OCI-LY1 (cell line): ENCODE results near the gene SEPHS2.
"Not testable (repeated sequence)": the region's sequence is repeated elsewhere in the genome, so short reads cannot be mapped to it uniquely, and the experiment has no call there.

Source experiments
- H2AFZ ChIP-seq: fragments of 200-600 bp; sonication (generic), shearing (Covaris generic); 2 replicates; pipeline ENCODE4 v1.6.0; 2014; ENCODE audit warnings: antibody characterized with exemption, mild to moderate bottlenecking, low read length
- H3F3A ChIP-seq: fragments of 200-600 bp; sonication (generic), shearing (Covaris generic); 2 replicates; pipeline ENCODE4 v1.6.0; 2014; ENCODE audit warnings: mild to moderate bottlenecking, antibody characterized with exemption, low read length, moderate library complexity; ENCODE audit not compliant: insufficient read depth
- H3K27ac ChIP-seq: fragments of 200-600 bp; sonication (generic); 2 replicates; pipeline ENCODE4 v1.5.1; 2014; ENCODE audit warnings: low read length, mixed run types, mild to moderate bottlenecking, low read depth; ENCODE audit not compliant: poor library complexity, severe bottlenecking
- H3K27me3 ChIP-seq: fragments of 200-600 bp; sonication (generic); 2 replicates; pipeline ENCODE4 v1.6.0; 2014; ENCODE audit warnings: antibody characterized with exemption, mild to moderate bottlenecking, low read length, moderate library complexity; ENCODE audit not compliant: insufficient read depth
- H3K36me3 ChIP-seq: fragments of 200-600 bp; sonication (generic); 2 replicates; pipeline ENCODE4 v1.6.1; 2014; ENCODE audit warnings: mild to moderate bottlenecking, antibody characterized with exemption, low read length, moderate library complexity, mixed read lengths; ENCODE audit not compliant: insufficient read depth
- H3K4me1 ChIP-seq: fragments of 200-600 bp; sonication (generic); 2 replicates; pipeline ENCODE4 v1.5.1; 2014; ENCODE audit warnings: mild to moderate bottlenecking, low read length, moderate library complexity; ENCODE audit not compliant: insufficient read depth, severe bottlenecking
- H3K4me2 ChIP-seq: fragments of 200-600 bp; sonication (generic), shearing (Covaris generic); 2 replicates; pipeline ENCODE4 v1.6.1; 2014; ENCODE audit warnings: low read length
- H3K4me3 ChIP-seq: fragments of 200-600 bp; sonication (generic); 2 replicates; pipeline ENCODE4 v1.5.1; 2014; ENCODE audit warnings: low read length, low read depth, mild to moderate bottlenecking, mixed read lengths; ENCODE audit not compliant: poor library complexity, severe bottlenecking
- H3K79me2 ChIP-seq: fragments of 200-600 bp; shearing (Covaris generic); 2 replicates; pipeline ENCODE4 v1.6.1; 2016; ENCODE audit warnings: mixed run types, low read length, mixed read lengths; ENCODE audit not compliant: insufficient read depth
- H3K9ac ChIP-seq: fragments of 200-600 bp; sonication (generic), shearing (Covaris generic); 2 replicates; pipeline ENCODE4 v1.6.1; 2014; ENCODE audit warnings: mild to moderate bottlenecking, low read length, mixed read lengths
- H3K9me2 ChIP-seq: fragments of 200-600 bp; sonication (generic), shearing (Covaris generic); 2 replicates; pipeline ENCODE4 v1.6.1; 2014; ENCODE audit warnings: low read depth, mild to moderate bottlenecking, low read length, mixed read lengths
- H3K9me3 ChIP-seq: fragments of 200-600 bp; shearing (Covaris generic); 2 replicates; pipeline ENCODE4 v1.6.1; 2014; ENCODE audit warnings: low read length, mixed read lengths
- H4K20me1 ChIP-seq: fragments of 200-600 bp; sonication (generic), shearing (Covaris generic); 2 replicates; pipeline ENCODE4 v1.6.0; 2016; ENCODE audit warnings: mild to moderate bottlenecking, low read length; ENCODE audit not compliant: insufficient read depth
- EZH2 ChIP-seq: fragments of 200-600 bp; sonication (generic), shearing (Covaris generic); IDR thresholded peaks from 2 replicates; pipeline ENCODE4 v1.8.0; 2017; ENCODE audit warnings: borderline replicate concordance, mixed run types, mild to moderate bottlenecking, antibody characterized with exemption, low read length, moderate library complexity, mixed read lengths
- TF ChIP-seq, protein P1 (sequence below): fragments of 200-600 bp; sonication (generic), shearing (Covaris generic); IDR thresholded peaks from 2 replicates; pipeline ENCODE4 v1.5.1; 2017; ENCODE audit warnings: mild to moderate bottlenecking, antibody characterized with exemption, low read length, moderate library complexity, mixed read lengths

SEPHS2 gene

DNA sequence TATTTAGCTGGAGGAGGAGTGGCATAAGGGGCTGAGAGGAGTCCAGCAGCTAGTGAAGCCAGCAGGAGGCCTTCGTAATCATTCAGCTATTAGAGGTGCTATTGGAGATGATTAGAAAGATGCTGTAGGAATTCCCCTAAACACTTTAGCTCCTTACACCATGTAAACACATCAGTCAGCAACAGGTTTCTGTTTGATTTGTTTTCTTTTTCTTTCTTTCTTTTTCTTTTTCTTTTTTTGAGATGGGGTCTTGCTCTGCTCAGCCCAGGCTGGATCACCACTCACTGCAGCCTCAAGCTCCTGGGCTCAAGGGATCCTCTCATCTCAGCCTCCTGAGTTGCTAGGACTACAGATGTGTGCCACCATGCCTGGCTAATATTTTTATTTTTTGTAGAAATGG is 10.6 kb upstream of the SEPHS2 start:
- Histone ChIP-seq H3F3A (0 out of 2 replicates have a peak, but pooled peaks cover 3% of the 10 kb centered on the region), H3K27me3 (no peaks in the 10 kb centered on the region), H3K4me1 (peaks cover 88% of the 10 kb centered on the region), H3K9ac (no peak overlapping the region), H3K4me2 (no peak overlapping the region), H3K27ac (peak overlapping the region; percentile 98), H3K36me3 (no peaks in the 10 kb centered on the region), H4K20me1 (no peaks in the 10 kb centered on the region), H2AFZ (no peak overlapping the region), H3K9me3 (no peaks in the 10 kb centered on the region), H3K9me2 (no peaks in the 10 kb centered on the region), H3K4me3 (no peak overlapping the region), H3K79me2 (no peaks in the 10 kb centered on the region)
- TF ChIP-seq, protein P1, sequence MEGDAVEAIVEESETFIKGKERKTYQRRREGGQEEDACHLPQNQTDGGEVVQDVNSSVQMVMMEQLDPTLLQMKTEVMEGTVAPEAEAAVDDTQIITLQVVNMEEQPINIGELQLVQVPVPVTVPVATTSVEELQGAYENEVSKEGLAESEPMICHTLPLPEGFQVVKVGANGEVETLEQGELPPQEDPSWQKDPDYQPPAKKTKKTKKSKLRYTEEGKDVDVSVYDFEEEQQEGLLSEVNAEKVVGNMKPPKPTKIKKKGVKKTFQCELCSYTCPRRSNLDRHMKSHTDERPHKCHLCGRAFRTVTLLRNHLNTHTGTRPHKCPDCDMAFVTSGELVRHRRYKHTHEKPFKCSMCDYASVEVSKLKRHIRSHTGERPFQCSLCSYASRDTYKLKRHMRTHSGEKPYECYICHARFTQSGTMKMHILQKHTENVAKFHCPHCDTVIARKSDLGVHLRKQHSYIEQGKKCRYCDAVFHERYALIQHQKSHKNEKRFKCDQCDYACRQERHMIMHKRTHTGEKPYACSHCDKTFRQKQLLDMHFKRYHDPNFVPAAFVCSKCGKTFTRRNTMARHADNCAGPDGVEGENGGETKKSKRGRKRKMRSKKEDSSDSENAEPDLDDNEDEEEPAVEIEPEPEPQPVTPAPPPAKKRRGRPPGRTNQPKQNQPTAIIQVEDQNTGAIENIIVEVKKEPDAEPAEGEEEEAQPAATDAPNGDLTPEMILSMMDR: no peak
- no peak for TF ChIP-seq EZH2

DNA sequence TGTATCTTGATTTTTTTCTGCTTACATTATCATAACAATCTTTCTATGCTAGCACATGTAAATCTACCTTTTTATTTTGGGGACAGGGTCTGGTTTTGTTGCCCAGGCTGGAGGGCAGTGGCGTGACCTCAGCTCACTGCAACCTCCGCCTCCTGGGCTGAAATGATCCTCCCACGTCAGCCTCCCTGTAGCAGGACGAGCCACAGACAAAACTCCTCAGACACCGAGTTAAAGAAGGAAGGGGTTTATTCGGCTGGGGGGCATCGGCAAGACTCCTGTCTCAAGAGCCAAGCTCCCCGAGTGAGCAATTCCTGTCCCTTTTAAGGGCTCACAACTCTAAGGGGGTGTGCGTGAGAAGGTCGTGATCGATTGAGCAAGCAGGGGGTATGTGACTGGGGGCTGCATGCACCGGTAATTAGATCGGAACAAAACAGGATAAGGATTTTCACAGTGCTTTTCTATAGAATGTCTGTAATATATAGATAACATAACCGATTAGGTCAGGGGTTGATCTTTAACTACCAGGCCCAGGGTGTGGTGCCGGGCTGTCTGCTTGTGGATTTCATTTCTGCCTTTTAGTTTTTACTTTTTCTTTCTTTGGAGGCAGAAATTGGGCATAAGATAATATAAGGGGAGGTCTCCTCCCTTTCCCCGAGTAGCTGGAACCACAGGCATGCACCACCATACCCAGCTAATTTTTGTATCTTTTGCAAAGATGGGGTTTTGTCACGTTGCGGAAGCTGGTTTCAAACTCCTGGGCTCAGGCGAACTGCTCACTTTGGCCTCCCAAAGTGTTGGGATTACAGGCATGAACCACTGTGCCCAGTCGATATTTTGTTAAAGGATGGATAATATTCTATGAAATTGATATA is 7.3 kb upstream of the SEPHS2 start:
- H3K4me3 ChIP-seq: not testable (repeated sequence)

DNA sequence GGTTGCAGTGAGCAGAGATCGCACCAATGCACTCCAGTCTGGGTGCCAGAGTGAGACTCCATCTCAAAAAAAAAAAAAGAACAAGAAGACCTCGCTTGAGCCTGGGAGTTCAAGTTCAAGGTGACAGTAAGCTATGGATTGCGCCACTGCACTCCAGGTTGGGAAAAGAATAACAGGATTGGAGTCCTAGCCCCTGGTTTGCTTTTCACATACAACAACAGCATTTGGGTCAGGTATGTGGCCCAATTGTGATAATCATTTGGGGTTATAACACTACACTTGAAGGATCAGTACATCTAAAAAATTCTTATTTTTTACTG is 3.4 kb upstream of the SEPHS2 start:
- peaks cover 53% of the 10 kb centered on the region for H3K4me1 ChIP-seq

More for the DNA sequence above, 7.3 kb upstream of the SEPHS2 start:
- not testable (repeated sequence) for H3K27me3 ChIP-seq, H3K9me3 ChIP-seq, H3K79me2 ChIP-seq, H3F3A ChIP-seq, H2AFZ ChIP-seq, H4K20me1 ChIP-seq, H3K4me2 ChIP-seq, H3K36me3 ChIP-seq, H3K9me2 ChIP-seq, H3K9ac ChIP-seq
- peaks cover 67% of the 10 kb centered on the region for H3K4me1 ChIP-seq
- H3K27ac ChIP-seq: peak overlapping the region; percentile 98

More for the DNA sequence above, 3.4 kb upstream of the SEPHS2 start:
- Histone ChIP-seq H4K20me1 (no peaks in the 10 kb centered on the region), H3K4me3 (no peak overlapping the region), H3K27me3 (no peaks in the 10 kb centered on the region), H3F3A (0 out of 2 replicates have a peak, but pooled peaks cover 6% of the 10 kb centered on the region), H3K4me2 (no peak overlapping the region), H3K9me3 (peaks cover under 1% of the 10 kb centered on the region; the same call in 1 of the 2 replicates), H3K36me3 (peaks cover 12% of the 10 kb centered on the region), H3K27ac (no peak overlapping the region), H3K9me2 (no peaks in the 10 kb centered on the region), H3K79me2 (peaks cover 9% of the 10 kb centered on the region), H3K9ac (no peak overlapping the region), H2AFZ (no peak overlapping the region)
- TF ChIP-seq EZH2: no peak
- TF ChIP-seq, protein P1: no peak
